ENCODE results near the gene FOXO4. TPM values are rescaled to one million over a fixed set of nuclear protein-coding genes. Genes with fewer than 3 reads are reported as not detected.

The FOXO4 gene
- total RNA-seq, 1 experiment from 2014 or later = 14.7 TPM

DNA sequence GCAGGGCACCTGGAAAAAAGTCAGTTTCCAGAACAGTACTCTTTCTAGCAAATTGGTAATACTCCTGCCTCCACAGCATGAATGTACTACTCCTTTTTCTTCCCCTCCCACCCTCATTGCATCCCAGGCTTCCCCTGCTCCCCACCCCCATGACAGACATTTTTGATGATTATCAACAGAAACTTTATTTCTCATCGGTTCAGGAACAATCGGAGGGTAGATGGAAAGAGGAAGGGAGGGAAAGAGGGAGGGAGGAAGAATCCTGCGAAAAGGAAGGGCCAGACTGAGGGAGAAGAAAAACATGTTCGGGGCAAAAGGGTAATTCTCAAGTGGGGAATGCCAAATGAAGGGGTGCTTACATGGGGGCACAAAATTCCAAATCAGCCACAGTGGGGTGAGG is 11.6 kb downstream of the FOXO4 start:
- no peak overlapping the region for H3K4me2 ChIP-seq (ENCODE audit: low read length)
- DNase-seq (ENCODE audit: low read depth, low spot score) (no peak), ATAC-seq (no peak)
- no TSS peak for BruUV-seq (replicated peaks)
- H2AFZ ChIP-seq (ENCODE audit: low read depth, low read length, poor library complexity, severe bottlenecking) = no peak overlapping the region
- no peaks in the 10 kb centered on the region for H4K20me1 ChIP-seq (ENCODE audit: insufficient read depth)
- H3K36me3 ChIP-seq (ENCODE audit: control insufficient read depth in 1 of 2, insufficient read depth in 2 of 2, low read length in 2 of 2) = no peaks in the 10 kb centered on the region
- H3K9me3 ChIP-seq (ENCODE audit: control insufficient read depth in 1 of 2, insufficient read depth in 1 of 2, low read depth in 1 of 2, low read length in 2 of 2) = no peaks in the 10 kb centered on the region
- RAD21 ChIA-PET (ENCODE audit: low non-redundant PET in 1 of 2, low total read pairs in 2 of 2, uncharacterized antibody in 2 of 2, unreplicated experiment in 2 of 2) = no interaction called here
- intact Hi-C loops (cut with micrococcal nuclease) = no loop called here
- TF ChIP-seq CEBPB (IDR thresholded peaks at IDR 0.05; ENCODE audit: low read depth) (no peak), YY1 (IDR thresholded peaks at IDR 0.05; ENCODE audit: extremely low read depth, insufficient replicate concordance, low read depth, low read length) (no peak), EGR1 (IDR thresholded peaks at IDR 0.05; ENCODE audit: low read depth) (no peak), JUND (IDR thresholded peaks at IDR 0.05) (no peak), SP1 (IDR thresholded peaks at IDR 0.05; ENCODE audit: low read depth) (no peak), POLR2A (IDR thresholded peaks at IDR 0.05; ENCODE audit: borderline replicate concordance, extremely low read depth, insufficient read depth, insufficient read length) (no peak), FOSL1 (IDR thresholded peaks at IDR 0.05; ENCODE audit: low read depth) (no peak), ZFX (IDR thresholded peaks at IDR 0.05) (no peak), ZNF274 (IDR thresholded peaks at IDR 0.05; ENCODE audit: low read depth, low read length) (no peak), SRF (IDR thresholded peaks at IDR 0.05; ENCODE audit: low read depth) (no peak), SIN3A (IDR thresholded peaks at IDR 0.05; ENCODE audit: low read depth) (no peak), EZH2 (IDR thresholded peaks at IDR 0.05) (no peak), TCF7L2 (IDR thresholded peaks at IDR 0.05; ENCODE audit: borderline replicate concordance, extremely low read depth, insufficient read depth, insufficient read length) (no peak)
- TF ChIP-seq, protein P1, sequence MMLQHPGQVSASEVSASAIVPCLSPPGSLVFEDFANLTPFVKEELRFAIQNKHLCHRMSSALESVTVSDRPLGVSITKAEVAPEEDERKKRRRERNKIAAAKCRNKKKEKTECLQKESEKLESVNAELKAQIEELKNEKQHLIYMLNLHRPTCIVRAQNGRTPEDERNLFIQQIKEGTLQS (IDR thresholded peaks at IDR 0.05) = no peak
- TF ChIP-seq, protein P2, sequence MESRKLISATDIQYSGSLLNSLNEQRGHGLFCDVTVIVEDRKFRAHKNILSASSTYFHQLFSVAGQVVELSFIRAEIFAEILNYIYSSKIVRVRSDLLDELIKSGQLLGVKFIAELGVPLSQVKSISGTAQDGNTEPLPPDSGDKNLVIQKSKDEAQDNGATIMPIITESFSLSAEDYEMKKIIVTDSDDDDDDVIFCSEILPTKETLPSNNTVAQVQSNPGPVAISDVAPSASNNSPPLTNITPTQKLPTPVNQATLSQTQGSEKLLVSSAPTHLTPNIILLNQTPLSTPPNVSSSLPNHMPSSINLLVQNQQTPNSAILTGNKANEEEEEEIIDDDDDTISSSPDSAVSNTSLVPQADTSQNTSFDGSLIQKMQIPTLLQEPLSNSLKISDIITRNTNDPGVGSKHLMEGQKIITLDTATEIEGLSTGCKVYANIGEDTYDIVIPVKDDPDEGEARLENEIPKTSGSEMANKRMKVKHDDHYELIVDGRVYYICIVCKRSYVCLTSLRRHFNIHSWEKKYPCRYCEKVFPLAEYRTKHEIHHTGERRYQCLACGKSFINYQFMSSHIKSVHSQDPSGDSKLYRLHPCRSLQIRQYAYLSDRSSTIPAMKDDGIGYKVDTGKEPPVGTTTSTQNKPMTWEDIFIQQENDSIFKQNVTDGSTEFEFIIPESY (IDR thresholded peaks at IDR 0.05; ENCODE audit: extremely low read depth, insufficient replicate concordance, low read length) = no peak
- TF ChIP-seq, protein P3, sequence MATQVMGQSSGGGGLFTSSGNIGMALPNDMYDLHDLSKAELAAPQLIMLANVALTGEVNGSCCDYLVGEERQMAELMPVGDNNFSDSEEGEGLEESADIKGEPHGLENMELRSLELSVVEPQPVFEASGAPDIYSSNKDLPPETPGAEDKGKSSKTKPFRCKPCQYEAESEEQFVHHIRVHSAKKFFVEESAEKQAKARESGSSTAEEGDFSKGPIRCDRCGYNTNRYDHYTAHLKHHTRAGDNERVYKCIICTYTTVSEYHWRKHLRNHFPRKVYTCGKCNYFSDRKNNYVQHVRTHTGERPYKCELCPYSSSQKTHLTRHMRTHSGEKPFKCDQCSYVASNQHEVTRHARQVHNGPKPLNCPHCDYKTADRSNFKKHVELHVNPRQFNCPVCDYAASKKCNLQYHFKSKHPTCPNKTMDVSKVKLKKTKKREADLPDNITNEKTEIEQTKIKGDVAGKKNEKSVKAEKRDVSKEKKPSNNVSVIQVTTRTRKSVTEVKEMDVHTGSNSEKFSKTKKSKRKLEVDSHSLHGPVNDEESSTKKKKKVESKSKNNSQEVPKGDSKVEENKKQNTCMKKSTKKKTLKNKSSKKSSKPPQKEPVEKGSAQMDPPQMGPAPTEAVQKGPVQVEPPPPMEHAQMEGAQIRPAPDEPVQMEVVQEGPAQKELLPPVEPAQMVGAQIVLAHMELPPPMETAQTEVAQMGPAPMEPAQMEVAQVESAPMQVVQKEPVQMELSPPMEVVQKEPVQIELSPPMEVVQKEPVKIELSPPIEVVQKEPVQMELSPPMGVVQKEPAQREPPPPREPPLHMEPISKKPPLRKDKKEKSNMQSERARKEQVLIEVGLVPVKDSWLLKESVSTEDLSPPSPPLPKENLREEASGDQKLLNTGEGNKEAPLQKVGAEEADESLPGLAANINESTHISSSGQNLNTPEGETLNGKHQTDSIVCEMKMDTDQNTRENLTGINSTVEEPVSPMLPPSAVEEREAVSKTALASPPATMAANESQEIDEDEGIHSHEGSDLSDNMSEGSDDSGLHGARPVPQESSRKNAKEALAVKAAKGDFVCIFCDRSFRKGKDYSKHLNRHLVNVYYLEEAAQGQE (IDR thresholded peaks at IDR 0.05; ENCODE audit: low read depth) = no peak
- TF ChIP-seq, protein P4, sequence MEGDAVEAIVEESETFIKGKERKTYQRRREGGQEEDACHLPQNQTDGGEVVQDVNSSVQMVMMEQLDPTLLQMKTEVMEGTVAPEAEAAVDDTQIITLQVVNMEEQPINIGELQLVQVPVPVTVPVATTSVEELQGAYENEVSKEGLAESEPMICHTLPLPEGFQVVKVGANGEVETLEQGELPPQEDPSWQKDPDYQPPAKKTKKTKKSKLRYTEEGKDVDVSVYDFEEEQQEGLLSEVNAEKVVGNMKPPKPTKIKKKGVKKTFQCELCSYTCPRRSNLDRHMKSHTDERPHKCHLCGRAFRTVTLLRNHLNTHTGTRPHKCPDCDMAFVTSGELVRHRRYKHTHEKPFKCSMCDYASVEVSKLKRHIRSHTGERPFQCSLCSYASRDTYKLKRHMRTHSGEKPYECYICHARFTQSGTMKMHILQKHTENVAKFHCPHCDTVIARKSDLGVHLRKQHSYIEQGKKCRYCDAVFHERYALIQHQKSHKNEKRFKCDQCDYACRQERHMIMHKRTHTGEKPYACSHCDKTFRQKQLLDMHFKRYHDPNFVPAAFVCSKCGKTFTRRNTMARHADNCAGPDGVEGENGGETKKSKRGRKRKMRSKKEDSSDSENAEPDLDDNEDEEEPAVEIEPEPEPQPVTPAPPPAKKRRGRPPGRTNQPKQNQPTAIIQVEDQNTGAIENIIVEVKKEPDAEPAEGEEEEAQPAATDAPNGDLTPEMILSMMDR (IDR thresholded peaks at IDR 0.05 in 2 of 3, conservative IDR thresholded peaks at IDR 0.05 in 1 of 3; ENCODE audit: borderline replicate concordance in 1 of 3, insufficient read depth in 1 of 3, low read depth in 2 of 3, low read length in 2 of 3) = no peak
- TF ChIP-seq, protein P5, sequence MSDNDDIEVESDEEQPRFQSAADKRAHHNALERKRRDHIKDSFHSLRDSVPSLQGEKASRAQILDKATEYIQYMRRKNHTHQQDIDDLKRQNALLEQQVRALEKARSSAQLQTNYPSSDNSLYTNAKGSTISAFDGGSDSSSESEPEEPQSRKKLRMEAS (IDR thresholded peaks at IDR 0.05) = no peak
- CTCF ChIA-PET = no interaction called here
- H3K4me1 ChIP-seq (ENCODE audit: control insufficient read depth in 1 of 2, insufficient read depth in 2 of 2, low read length in 2 of 2) = peaks cover 0 to 3% of the 10 kb centered on the region in 2 experiments; a peak in 1 of 4 replicates
- no peaks in the 10 kb centered on the region for H3K27me3 ChIP-seq (ENCODE audit: insufficient read depth, low read length)
- POLR2A ChIA-PET = no interaction called here
- H3K9ac ChIP-seq (ENCODE audit: low read length) = no peak overlapping the region
- no peak overlapping the region for H3K27ac ChIP-seq (ENCODE audit: low read depth, low read length)
- H3K79me2 ChIP-seq (ENCODE audit: insufficient read depth, low read length) = no peaks in the 10 kb centered on the region
- H3K9me2 ChIP-seq (ENCODE audit: insufficient read depth) = no peaks in the 10 kb centered on the region
- no peak overlapping the region for H3K4me3 ChIP-seq (replicated peaks in 1 of 2; ENCODE audit: low read depth in 1 of 2, low read length in 2 of 2)
